Measurements from ENCODE around the gene SPATA3. TPM values are rescaled to one million over a fixed set of nuclear protein-coding genes. Genes with fewer than 3 reads are reported as not detected.

The SPATA3 gene
- total and polyA plus RNA-seq, 4 donors: not detected

- Histone ChIP-seq H3K4me3 (ENCODE audit: low read depth in 1 of 3, low read length in 3 of 3) (peak overlapping the region in 2 of 3 donors; percentile 33 to 47), H3K27ac (ENCODE audit: low read depth in 1 of 2, low read length in 2 of 2) (no peak overlapping the region), H3K4me1 (ENCODE audit: control insufficient read depth in 4 of 4, insufficient read depth in 4 of 4, low read length in 3 of 4) (peaks cover 0 to 5% (median 2%) of the 10 kb centered on the region in 4 donors), H3K9ac (ENCODE audit: low read depth in 1 of 2, low read length in 2 of 2) (no peak overlapping the region), H3K9me3 (ENCODE audit: control insufficient read depth in 4 of 4, low read length in 3 of 4) (no peaks in the 10 kb centered on the region), H3K36me3 (ENCODE audit: control insufficient read depth in 4 of 4, insufficient read depth in 3 of 4, low read depth in 1 of 4, low read length in 3 of 4) (no peaks in the 10 kb centered on the region), H3K27me3 (ENCODE audit: control insufficient read depth in 4 of 4, insufficient read depth in 4 of 4, low read length in 3 of 4) (peaks cover 0 to 4% (median 0%) of the 10 kb centered on the region in 4 donors)
- no peak for DNase-seq (ENCODE audit: low spot score)
- TF ChIP-seq REST (IDR thresholded peaks at IDR 0.05): no peak
- TF ChIP-seq JUND (IDR thresholded peaks at IDR 0.05): no peak
- no peak for TF ChIP-seq EGR1 (IDR thresholded peaks at IDR 0.05; ENCODE audit: low read depth in 2 of 2)
- no peak for TF ChIP-seq RXRA (IDR thresholded peaks at IDR 0.05)
- TF ChIP-seq, protein P1, sequence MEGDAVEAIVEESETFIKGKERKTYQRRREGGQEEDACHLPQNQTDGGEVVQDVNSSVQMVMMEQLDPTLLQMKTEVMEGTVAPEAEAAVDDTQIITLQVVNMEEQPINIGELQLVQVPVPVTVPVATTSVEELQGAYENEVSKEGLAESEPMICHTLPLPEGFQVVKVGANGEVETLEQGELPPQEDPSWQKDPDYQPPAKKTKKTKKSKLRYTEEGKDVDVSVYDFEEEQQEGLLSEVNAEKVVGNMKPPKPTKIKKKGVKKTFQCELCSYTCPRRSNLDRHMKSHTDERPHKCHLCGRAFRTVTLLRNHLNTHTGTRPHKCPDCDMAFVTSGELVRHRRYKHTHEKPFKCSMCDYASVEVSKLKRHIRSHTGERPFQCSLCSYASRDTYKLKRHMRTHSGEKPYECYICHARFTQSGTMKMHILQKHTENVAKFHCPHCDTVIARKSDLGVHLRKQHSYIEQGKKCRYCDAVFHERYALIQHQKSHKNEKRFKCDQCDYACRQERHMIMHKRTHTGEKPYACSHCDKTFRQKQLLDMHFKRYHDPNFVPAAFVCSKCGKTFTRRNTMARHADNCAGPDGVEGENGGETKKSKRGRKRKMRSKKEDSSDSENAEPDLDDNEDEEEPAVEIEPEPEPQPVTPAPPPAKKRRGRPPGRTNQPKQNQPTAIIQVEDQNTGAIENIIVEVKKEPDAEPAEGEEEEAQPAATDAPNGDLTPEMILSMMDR (IDR thresholded peaks at IDR 0.05; ENCODE audit: low read depth, low read length, missing input control): no peak
- WGBS: 37% methylated on average over 15 of the region's 15 CpGs
Observed at GRCh38 chr2:230986520-230987136, 9.3 kb upstream of the SPATA3 start.

- H3K9ac ChIP-seq (ENCODE audit: low read depth in 1 of 2, low read length in 2 of 2): no peak overlapping the region
- DNase-seq (ENCODE audit: low spot score): peak; percentile 86
- H3K27me3 ChIP-seq (ENCODE audit: control insufficient read depth in 4 of 4, insufficient read depth in 4 of 4, low read length in 3 of 4): peaks cover 0 to 4% (median 0%) of the 10 kb centered on the region in 4 donors
- H3K9me3 ChIP-seq (ENCODE audit: control insufficient read depth in 4 of 4, low read length in 3 of 4): no peaks in the 10 kb centered on the region
- no peaks in the 10 kb centered on the region for H3K36me3 ChIP-seq (ENCODE audit: control insufficient read depth in 4 of 4, insufficient read depth in 3 of 4, low read depth in 1 of 4, low read length in 3 of 4)
- H3K4me1 ChIP-seq (ENCODE audit: control insufficient read depth in 4 of 4, insufficient read depth in 4 of 4, low read length in 3 of 4): peaks cover 0 to 5% (median 2%) of the 10 kb centered on the region in 4 donors
- no peak overlapping the region for H3K27ac ChIP-seq (ENCODE audit: low read depth in 1 of 2, low read length in 2 of 2)
- peak overlapping the region; percentile 27 to 47 (median 33) for H3K4me3 ChIP-seq (ENCODE audit: low read depth in 1 of 3, low read length in 3 of 3)
- WGBS: 10% methylated on average over 34 of the region's 34 CpGs
- TF ChIP-seq, protein P2, sequence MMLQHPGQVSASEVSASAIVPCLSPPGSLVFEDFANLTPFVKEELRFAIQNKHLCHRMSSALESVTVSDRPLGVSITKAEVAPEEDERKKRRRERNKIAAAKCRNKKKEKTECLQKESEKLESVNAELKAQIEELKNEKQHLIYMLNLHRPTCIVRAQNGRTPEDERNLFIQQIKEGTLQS (IDR thresholded peaks at IDR 0.05): no peak
- peak; percentile 92 to 97 for TF ChIP-seq RAD21 (IDR thresholded peaks at IDR 0.05)
- TF ChIP-seq RXRA (IDR thresholded peaks at IDR 0.05): no peak
- TF ChIP-seq, protein P1 (IDR thresholded peaks at IDR 0.05; ENCODE audit: low read depth, low read length, missing input control): peak; percentile 91
- no peak for TF ChIP-seq NR2F2 (IDR thresholded peaks at IDR 0.05)
- no peak for TF ChIP-seq HNF4A (conservative IDR thresholded peaks at IDR 0.05)
- TF ChIP-seq REST (IDR thresholded peaks at IDR 0.05): no peak
- no peak for TF ChIP-seq FOXA2 (IDR thresholded peaks at IDR 0.05)
- no peak for TF ChIP-seq FOXA1 (IDR thresholded peaks at IDR 0.05)
- no peak for TF ChIP-seq HNF4G (IDR thresholded peaks at IDR 0.05)
- no peak for TF ChIP-seq YY1 (IDR thresholded peaks at IDR 0.05)
- peak in 1 of 2 donors; percentile 38 for TF ChIP-seq GABPA (IDR thresholded peaks at IDR 0.05 in 1 of 2, conservative IDR thresholded peaks at IDR 0.05 in 1 of 2)
- TF ChIP-seq EGR1 (IDR thresholded peaks at IDR 0.05; ENCODE audit: low read depth in 2 of 2): no peak
- TF ChIP-seq, protein P3, sequence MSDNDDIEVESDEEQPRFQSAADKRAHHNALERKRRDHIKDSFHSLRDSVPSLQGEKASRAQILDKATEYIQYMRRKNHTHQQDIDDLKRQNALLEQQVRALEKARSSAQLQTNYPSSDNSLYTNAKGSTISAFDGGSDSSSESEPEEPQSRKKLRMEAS (IDR thresholded peaks at IDR 0.05): no peak
- no peak for TF ChIP-seq TAF1 (conservative IDR thresholded peaks at IDR 0.05)
- TF ChIP-seq SP1 (IDR thresholded peaks at IDR 0.05): no peak
Observed at GRCh38 chr2:230987137-230988020, 8.5 kb upstream of the SPATA3 start.

All from liver (tissue), 9 donors.